ENCODE data around the gene BARHL2.

The BARHL2 gene

DNA sequence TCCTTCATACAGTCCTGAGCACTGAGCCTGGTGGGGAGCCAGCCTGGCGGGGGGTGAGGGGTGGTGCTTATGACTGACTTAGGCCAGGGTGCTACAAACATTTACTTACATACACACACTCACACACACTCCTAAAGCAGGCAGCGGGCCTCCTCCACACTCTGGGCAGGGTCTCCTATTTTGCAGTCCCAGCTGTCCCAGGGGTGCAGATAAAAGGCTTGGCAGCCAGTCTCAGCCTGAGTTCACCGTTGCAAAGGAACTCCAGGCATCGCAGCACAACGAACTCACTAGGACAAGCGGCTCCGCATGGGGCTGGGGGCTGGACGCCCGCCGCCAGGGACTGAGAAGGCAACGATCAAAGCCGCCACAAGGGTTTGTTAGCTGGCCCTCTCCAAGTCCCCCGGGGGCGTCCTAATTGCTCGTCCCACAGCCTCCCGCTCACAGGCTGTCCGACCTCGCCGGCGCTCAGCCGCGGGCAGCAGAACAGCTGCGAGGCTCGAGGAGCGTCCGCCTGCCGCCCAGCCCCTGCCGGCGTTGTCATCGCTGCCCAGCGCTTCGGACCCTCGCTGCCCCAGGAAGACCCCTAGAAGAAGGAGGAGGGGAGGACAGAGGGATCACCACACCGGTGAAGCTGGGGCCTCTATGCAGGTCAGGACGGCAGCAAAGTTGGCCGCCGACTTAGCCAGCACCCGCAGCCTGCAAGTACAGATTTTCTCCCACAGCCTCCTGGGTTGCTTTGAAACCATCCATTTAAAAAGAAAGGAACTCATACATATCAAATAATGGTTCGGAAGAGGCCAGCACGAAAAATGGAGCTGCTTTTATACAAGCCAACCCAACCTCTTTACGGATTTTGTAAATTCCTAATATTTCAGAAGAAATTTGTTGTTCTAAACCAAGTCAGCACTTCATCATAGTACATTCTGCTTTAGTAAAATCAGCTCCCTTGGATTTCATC lies 6.2 kb downstream of the BARHL2 start:
- DNase-seq (ENCODE audit: low read depth), result no peak

DNA sequence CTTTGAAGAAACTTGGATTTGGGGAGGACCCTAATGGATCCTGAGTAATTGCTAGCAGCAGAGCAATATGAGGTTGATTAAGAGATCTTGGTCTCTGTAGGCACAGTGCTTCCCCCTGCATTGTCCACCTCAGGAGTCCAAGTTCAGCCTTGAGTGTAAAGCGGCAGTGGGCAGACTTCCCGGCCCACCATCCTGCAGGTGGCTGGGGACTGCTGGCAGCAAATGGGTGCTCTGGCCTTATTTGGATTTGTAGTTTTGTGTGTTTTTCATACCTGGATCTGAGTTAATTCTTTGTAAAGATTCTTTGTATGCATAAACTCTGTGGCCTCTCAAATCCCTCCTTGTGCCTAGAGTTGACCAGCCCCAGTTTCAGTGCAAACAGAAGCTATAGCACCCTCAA lies 7.6 kb downstream of the BARHL2 start:
- no peak for DNase-seq (ENCODE audit: low read depth)

DNA sequence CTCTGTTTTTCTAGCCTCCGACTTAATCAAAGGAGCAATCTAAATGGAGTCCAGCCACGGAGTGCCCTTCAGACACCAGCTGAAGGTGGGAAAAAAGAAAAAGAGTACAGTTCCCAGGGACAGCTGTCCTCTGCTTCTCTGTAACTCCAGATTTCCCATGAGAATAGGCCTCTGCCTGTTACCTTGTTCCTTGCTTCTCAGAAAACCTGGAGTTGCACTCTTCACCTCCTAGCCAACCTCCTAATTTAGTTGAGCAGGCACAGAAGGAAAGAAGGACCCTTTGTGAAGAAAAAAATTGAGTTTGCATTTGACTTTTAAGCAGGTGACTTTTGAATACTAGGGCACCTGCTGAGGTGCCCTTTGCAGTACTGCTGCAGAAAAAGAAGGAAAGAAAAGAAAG lies 8.3 kb downstream of the BARHL2 start:
- no peak for DNase-seq (ENCODE audit: low read depth)

DNA sequence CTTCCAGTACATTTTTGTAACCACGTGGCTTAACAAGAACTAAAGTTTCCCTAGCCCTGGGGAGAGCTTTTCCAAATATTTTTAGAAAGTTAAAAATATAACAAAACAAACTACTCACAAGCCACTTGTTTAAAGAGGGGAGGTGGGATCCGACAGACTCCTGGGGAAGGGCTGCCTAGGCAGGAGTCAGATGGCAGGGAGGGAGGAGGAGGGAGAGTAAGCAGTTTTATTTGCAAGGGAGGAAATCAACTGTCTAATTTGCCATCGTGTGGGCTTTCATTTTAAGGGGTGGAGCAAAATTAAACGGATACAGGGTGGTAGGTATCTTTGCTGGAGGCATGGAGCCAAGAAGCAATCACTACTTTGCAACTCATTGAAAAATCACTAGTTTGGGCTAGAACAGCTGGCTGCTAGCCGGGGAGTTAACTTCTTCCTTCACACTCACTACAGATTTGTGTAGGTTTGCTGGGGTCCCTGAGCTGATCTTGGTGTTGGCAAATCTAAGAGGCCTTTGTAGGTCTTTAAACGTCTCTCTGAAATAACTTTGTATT lies 8.8 kb downstream of the BARHL2 start:
- no peak for DNase-seq (ENCODE audit: low read depth)

DNA sequence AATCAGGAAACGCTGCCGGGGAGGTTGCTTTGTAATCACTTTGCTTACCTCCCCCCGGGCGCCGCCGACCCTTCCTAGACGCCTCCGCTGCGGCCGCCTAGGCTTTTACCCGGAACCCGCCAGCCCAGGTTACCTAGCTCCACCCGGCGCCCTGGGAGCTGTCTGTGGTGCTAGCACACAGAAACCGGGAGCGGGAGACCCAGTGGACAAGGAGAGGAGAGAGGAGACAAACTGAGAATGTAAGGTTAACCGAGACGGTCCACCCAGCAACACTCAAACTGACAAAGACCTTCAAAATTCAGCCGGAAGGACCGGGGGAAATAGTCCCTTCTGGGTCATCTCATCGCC lies 9.8 kb downstream of the BARHL2 start:
- no peak for DNase-seq (ENCODE audit: low read depth)

DNA sequence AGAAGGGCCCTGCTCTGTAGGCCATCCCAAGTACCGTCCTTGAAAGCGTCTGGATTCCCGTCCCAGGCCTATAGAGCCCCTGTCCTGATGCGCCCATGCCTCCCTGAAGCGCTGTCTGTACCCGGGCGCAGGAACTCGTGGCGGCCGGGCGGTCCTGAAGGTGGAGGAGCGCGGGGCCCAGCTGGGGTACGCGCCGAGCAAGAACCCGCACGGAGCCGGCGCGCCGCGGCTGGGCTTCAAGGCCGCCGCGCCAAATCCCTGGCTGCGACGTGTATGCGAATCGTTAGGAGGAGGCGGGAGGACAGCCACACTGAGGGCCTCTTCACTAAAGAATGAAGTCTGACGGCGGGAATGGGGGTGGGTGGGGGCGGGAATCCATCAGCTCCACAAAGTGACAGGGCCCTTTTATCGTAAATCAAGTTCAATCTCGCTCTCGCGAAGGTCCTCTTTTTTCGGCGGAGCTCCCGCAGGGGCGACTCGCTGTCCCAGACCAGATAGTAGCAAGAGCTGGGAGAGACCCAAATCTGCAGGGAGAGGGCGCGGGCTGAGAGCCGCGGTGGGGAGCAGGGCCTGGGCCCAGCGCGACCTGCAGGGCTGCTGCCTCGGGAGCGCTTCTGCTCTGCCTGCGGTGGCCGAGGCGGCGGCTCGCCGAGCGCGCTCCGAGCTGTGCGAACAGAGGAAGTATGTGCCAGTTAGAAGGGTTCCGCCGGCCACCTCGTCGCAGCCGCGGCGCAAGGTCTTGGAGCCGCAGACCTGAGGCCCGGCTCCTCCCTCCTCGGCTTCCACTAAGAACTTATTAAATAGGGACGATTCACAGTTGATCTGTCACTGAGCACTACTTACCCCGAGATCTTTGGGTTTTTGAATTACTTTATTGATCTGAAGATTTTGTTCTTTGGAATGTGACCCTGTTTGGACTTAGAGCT lies 10.4 kb downstream of the BARHL2 start:
- no peak for DNase-seq (ENCODE audit: low read depth)

DNA sequence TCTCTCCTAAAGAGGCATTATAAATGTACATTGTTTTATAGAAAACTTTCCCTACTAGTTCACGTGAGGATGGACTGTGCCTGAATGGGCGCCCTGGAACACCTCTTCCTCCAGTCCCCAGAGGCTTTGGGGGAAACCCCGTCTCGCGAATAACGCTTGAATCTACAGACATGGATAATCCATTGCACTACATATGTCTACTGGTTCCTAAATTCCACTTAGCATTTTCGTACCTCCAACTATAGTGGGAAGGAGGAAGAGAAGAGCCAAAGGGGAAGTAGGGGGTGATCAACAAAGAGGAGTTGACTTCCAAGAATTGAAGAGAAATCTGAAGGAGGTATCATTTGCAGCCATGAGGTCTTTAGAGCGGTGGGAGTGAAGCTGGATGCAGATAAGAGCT lies 11.1 kb downstream of the BARHL2 start:
- DNase-seq (ENCODE audit: low read depth), result no peak

DNA sequence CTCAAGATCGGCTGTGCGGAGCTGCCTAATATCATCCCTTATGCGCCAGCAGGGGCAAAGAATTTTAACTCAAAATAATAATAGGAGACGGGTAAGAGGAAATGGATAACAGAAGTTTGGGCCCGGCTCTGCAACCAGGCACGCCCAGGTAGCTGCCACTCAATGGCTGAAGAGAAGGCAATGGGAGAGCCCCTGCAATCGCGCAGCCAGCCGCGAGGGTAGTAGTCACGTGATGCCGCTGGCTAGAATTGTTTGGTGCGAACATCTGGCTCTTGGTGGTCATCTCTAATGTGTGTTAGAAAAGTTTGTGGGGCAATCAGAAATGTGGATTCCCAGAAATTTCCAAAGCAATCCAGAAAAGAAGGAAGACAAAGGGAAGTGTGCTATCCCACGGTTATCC lies 12.3 kb downstream of the BARHL2 start:
- no peak for DNase-seq (ENCODE audit: low read depth)

DNA sequence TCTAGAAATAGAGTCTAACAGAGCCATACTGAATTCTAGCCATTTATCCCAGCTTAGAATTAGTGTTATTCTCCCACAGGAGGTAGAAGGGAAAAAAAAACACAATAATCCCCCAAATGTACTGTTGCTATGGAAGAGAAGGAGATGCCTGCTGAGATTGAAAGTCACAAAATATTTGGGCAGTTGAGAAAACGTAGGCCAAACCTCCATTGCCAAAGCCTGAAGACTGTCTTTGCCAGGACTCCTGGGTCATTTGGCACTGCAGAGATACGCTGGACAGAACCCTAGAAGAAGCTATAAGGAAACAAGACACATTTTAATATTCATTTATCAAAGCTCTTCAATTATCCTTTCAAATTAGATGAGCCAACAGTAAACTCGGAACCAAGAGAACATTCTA lies 22.3 kb downstream of the BARHL2 start:
- no peak for DNase-seq (ENCODE audit: low read depth)

DNA sequence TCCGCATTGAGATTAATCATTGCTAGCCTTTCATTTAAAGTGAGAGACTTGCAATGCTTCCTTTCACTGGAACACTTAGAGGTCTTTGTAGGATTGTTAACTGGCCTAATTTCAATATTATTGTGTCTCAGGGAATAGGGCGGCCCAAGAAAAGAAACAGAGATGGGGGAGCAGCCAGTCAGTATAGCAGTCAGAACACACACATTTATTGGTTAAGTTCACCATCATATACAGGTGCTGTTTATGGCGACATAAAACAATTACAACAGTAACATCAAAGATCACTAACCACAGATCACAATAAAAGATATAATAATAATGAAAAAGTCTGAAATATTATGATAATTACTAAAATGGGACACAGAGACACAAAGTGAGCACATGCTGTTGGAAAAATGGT lies 29.4 kb downstream of the BARHL2 start:
- no peak for DNase-seq (ENCODE audit: low read depth)

DNA sequence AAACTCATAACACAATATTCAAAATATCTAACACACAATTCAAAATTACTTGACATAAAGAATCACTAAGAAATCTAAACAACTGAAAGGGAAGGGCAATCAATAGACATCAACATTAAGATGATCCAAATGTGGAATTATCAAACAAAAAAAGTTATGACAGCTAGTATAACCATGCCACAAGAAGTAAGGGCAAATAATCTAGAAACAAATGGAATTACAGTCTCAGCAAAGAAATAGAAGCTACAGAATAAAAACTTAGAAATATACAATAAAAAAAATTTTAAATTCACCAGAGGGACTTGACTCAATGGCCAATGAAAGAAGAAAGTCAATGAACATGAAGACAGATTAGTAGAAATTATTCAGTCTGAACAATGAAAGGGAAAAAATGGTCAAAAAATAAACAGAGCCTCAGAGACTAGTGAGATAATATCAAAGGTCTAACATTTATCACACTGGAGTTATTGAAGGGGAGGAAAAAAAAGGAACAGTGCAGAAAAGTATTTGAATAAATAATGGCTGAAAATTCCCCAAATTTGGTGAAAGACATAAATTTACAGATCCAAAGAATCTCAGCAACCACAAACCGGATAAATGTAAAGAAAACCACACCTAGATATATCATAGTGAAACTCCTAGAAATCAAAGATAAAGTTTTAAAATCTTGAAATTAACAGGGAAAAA lies 41.8 kb downstream of the BARHL2 start:
- no peak for DNase-seq (ENCODE audit: low read depth)

DNA sequence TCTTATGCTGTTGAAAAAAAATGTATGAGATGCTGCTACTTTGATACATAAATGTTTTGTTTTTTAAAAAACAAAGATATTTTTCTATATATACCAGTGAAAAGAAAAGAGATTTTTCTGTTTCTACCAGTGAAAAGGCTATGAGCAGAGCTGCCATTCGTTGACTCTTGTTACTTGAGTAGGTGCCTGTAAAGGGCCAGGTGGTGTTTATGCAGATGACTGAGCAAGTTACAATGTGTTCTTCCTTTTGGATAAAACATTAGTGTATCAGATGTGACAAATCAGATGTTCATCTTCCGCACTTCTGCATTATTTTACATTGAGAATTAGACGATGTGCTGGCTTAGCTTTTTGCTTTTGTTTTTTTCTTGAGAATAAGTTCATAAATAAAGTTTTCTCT lies 45.4 kb downstream of the BARHL2 start:
- no peak for DNase-seq (ENCODE audit: low read depth)

DNA sequence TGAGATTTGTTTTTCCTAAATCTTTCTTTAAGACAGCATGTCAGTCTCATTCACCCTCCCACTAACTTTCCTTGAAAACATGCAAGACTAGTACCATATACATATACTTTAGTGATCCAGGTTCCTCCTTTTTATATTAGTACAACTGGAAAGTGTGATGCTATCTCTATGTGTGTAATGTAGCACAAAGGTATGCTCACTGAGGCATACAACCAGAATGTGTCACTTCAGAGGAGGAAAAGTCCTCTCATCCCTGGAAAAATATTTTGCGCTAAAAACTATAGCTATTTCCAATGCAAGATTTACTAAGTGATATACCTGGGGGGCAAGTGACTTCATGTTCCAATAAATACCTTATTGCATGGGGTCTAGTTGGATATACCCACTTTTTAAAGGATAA lies 45.9 kb downstream of the BARHL2 start:
- DNase-seq (ENCODE audit: low read depth), result no peak

Measured in GM04504 (cell line).